ENCODE data around the gene ZNF33A.
"Not testable (repeated sequence)": the region's sequence is repeated elsewhere in the genome, so short reads cannot be mapped to it uniquely, and the experiment has no call there.

ZNF33A gene

GRCh38 chr10:38038932-38039245 is 28.4 kb downstream of the ZNF33A start:
- no peak for FAIRE-seq

DNA sequence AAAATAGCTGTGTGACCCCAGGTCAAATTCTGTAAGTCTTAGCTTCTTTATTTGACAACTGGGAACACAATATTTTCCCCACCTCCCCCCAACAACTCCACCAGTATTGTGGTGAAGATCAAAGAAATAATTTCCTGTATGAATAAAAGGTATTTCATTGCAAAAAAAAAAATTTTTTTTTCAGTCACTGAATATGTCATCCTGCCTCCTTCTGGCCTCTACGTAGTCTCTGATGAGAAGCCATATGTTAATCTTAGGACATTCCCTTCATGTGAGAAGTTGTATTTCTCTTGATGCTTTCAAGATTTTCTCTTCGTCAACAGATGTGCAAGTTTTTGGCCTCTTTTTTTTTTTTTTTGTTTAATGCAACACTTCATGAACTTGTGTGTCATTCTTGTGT is 33.0 kb downstream of the ZNF33A start:
- DNase-seq (ENCODE audit: extremely low spot score, insufficient read length, low read depth) (no peak), FAIRE-seq (no peak)

More at GRCh38 chr10:38038932-38039245, 28.4 kb downstream of the ZNF33A start:
- DNase-seq (ENCODE audit: extremely low spot score, insufficient read length, low read depth), result no peak

GRCh38 chr10:38045129-38045528 is 34.7 kb downstream of the ZNF33A start:
- FAIRE-seq, result no peak
- DNase-seq (ENCODE audit: extremely low spot score, insufficient read length, low read depth), result no peak

GRCh38 chr10:38047666-38048065 is 37.2 kb downstream of the ZNF33A start:
- FAIRE-seq (no peak), DNase-seq (ENCODE audit: extremely low spot score, insufficient read length, low read depth) (no peak)

GRCh38 chr10:38050212-38050611 is 39.7 kb downstream of the ZNF33A start:
- FAIRE-seq (no peak), DNase-seq (ENCODE audit: extremely low spot score, insufficient read length, low read depth) (no peak)

DNA sequence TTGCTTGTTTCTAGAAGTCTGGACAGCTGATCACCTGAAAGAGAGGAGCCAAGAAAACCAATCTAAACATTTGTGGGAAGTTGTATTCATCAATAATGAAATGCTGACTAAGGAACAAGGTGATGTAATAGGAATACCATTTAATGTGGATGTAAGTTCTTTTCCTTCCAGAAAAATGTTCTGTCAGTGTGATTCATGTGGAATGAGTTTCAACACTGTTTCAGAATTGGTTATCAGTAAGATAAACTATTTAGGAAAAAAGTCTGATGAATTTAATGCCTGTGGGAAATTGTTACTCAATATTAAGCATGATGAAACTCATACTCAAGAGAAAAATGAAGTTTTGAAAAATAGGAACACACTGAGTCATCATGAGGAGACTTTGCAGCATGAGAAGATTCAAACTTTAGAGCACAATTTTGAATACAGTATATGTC is 43.9 kb downstream of the ZNF33A start:
- FAIRE-seq (no peak), DNase-seq (ENCODE audit: extremely low spot score, insufficient read length, low read depth) (no peak)

- DNase-seq (ENCODE audit: extremely low spot score, insufficient read length, low read depth); FAIRE-seq: not testable (repeated sequence)
Observed at GRCh38 chr10:38055274-38055894, 44.9 kb downstream of the ZNF33A start.

GRCh38 chr10:38069663-38070062 is 59.2 kb downstream of the ZNF33A start:
- not testable (repeated sequence) for DNase-seq (ENCODE audit: extremely low spot score, insufficient read length, low read depth); FAIRE-seq

GRCh38 chr10:38070501-38070900 is 60.0 kb downstream of the ZNF33A start:
- no peak for FAIRE-seq
- DNase-seq (ENCODE audit: extremely low spot score, insufficient read length, low read depth), result no peak

DNA sequence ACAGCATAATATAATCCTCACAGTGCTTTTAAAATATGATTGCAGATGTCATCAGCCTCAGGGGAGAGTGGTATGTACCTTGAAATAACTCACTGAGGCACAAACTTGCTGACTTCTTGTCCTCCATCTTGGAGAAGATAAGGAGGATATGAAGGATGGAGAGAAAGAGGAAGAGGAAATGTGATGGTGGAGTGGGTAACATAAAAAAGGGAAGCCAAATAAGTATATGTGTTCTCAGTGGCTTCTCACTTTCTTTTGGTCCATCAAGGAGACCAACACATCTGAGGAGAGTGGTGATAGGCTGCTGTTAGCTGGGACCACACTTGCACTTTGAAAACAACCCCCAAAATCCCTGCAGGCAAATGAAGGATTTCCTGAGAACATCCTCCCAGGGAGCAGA is 62.1 kb downstream of the ZNF33A start:
- DNase-seq (ENCODE audit: extremely low spot score, insufficient read length, low read depth) (no peak), FAIRE-seq (no peak)

DNA sequence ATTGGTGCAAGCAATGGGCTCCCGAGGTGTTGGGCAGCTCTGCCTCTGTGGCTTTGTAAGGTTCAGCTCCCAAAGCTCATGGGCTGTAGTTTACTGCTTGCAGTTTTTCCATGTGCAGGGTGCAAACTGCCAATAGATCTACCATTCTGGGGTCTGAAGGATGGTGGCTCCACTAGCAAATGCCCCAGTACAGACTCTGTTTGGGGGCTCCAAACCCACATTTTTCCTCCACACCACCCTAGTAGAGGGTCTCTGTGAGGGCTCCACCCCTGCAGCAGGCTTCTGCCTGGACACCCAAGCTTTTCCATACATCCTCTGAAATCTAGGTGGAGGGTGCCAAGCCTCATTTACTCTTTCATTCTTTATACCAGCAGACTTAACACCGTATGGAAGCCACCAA is 66.2 kb downstream of the ZNF33A start:
- DNase-seq (ENCODE audit: extremely low spot score, insufficient read length, low read depth) (no peak), FAIRE-seq (no peak)

DNA sequence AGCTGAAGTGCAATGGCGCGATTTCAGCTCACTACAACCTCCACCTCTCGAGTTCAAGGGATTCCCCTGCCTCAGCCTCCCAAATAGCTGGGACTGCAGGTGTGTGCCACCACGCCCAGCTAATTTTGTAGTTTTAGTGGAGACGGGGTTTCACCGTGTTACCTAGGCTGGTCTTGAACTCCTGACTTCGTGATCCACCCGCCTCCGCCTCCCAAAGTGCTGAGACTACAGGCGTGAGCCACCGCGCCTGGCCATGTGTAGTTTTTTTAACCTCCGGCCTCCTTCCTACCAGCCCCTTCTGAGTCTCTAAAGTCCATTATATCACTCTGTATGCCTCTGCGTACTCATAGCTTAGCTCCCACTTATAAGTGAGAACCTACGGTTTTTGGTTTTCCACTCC is 82.8 kb downstream of the ZNF33A start:
- not testable (repeated sequence) for DNase-seq (ENCODE audit: extremely low spot score, insufficient read length, low read depth); FAIRE-seq

DNA sequence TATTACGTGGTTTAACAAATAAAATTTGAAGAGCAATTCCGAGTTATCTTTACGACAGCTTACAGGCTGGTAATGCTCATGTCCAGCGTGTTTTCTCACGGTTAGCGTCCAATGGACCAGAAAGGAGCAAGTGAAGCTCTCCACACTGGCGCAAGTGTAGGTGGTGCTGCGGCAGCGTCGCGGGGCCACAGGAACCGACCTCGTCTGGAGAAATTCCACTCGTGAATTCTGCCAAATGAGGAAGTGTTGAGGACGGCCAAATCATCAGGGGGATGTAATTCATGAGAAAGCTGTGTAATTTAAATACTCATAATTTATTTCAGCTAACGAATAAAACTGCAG is 83.3 kb downstream of the ZNF33A start:
- DNase-seq (ENCODE audit: extremely low spot score, insufficient read length, low read depth), result no peak
- FAIRE-seq, result no peak

DNA sequence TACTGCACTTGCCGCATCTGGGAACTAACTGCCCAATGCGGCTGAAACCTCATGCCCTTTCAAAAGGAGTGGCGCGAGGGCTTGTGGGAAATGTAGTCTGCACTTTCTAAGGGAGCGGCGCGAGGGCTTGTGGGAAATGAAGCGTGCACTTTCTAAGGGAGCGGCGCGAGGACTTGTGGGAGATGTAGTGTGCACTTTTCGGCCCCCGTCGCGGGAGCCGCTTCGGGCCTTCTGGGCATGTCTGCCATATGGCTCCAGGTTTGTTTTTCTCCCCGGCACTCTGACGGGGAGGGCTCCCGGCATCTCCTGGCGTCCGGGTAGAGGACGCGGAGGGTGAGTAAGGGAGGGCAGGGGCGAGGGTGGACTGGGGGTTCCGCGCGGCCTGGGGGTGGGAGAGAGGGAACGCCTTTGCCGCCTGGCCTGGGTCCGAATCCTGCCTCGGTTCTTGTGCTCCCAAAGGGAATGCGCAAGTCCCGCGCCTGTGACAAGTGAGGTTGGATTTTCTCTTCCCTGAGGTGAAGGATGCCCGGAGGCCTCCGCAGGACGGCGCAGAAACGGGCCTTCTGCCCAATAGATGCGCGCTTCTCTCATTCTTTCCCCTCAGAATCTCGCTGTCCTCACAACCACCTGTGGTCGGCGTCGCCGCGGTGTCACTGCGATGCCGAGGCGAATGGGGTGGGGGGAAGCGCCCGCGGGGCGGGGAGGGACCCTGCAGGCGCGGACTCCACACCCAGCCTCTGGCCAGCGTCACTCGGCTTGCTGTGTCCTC is 83.9 kb downstream of the ZNF33A start, which contains the start of gene ZNF37A:
ZNF37A (plus strand) TSS at position 180 of the 769 bp plus-strand sequence. CDS start 2,281 bp downstream, outside the sequence.
- peak; percentile 65 for DNase-seq (ENCODE audit: extremely low spot score, insufficient read length, low read depth)
- FAIRE-seq, result peak; percentile 96

- DNase-seq (ENCODE audit: extremely low spot score, insufficient read length, low read depth), result no peak
- FAIRE-seq, result no peak
Observed at GRCh38 chr10:38094927-38095574, 84.6 kb downstream of the ZNF33A start.

DNA sequence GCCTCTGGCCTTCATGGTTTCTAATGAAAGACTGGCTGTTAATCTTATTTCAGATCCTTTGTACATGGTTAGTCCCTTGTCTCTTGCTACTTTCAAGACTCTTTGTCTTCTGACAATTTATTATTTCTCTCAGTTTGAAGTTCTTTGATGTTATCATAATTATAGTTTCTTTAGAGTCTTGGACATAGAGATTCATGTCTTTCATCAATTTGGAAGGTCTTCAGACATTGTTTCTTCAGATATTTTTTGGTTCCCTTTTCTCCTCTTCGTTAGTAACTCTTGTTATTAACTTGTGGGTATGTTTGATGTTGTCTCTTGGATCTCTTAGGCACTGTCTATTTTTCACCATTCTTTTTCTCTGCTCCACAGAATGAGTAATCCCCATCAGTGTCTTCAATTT is 92.4 kb downstream of the ZNF33A start:
- no peak for DNase-seq (ENCODE audit: extremely low spot score, insufficient read length, low read depth)
- no peak for FAIRE-seq

GRCh38 chr10:38103756-38104155 is 93.3 kb downstream of the ZNF33A start:
- DNase-seq (ENCODE audit: extremely low spot score, insufficient read length, low read depth) (no peak), FAIRE-seq (no peak)

GRCh38 chr10:38112159-38112558 is 101.7 kb downstream of the ZNF33A start:
- FAIRE-seq, result no peak
- no peak for DNase-seq (ENCODE audit: extremely low spot score, insufficient read length, low read depth)

Measured in GM18507 (cell line).